ENCODE data around the gene SEMA6C.

GRCh38 chr1:151085953-151086559 is 60.4 kb downstream of the SEMA6C start:
- TF ChIP-seq ZNF646 (CRISPR knock-in tag; IDR thresholded peaks at IDR 0.05) (no peak), ZNF121 (CRISPR knock-in tag; IDR thresholded peaks at IDR 0.05) (no peak)
